Cardiac muscle cell (in vitro differentiated cells and primary cell): ENCODE measurements around the gene MFSD12. TPM values are rescaled to one million over a fixed set of nuclear protein-coding genes. Genes with fewer than 3 reads are reported as not detected.
"Not testable (repeated sequence)": the region's sequence is repeated elsewhere in the genome, so short reads cannot be mapped to it uniquely, and the experiment has no call there.

Experiments
- DNase-seq, 2 donors: peaks; one replicate each; pipeline versions ENCODE4 v3.0.0 to v3.0.0-alpha.2; 2010 to 2017; ENCODE audit warnings: low read depth in 1 of 2, low spot score in 1 of 2
- H3K27ac ChIP-seq: fragments of 200-600 bp; sonication (generic); 2 replicates; pipeline ENCODE4 v1.5.1; 2016
- H3K27me3 ChIP-seq: fragments of 200-600 bp; sonication (generic); 2 replicates; pipeline ENCODE4 v1.6.0; 2016; ENCODE audit warnings: control low read depth
- H3K36me3 ChIP-seq: fragments of 200-600 bp; sonication (generic); 2 replicates; pipeline ENCODE4 v1.5.1; 2016; ENCODE audit warnings: control low read depth
- H3K4me1 ChIP-seq: fragments of 200-600 bp; sonication (generic); 2 replicates; pipeline ENCODE4 v1.8.1; 2017; ENCODE audit warnings: low read depth, mild to moderate bottlenecking, mixed run types
- H3K4me3 ChIP-seq: fragments of 200-600 bp; sonication (generic); 2 replicates; pipeline ENCODE4 v1.5.1; 2016; ENCODE audit warnings: mild to moderate bottlenecking
- H3K9me3 ChIP-seq: fragments of 200-600 bp; sonication (generic); 2 replicates; pipeline ENCODE4 v1.5.1; 2017; ENCODE audit warnings: low read depth, mild to moderate bottlenecking, control low read depth
- polyA plus RNA-seq: library from polyadenylated mRNA; unstranded; fragments of >200 nt; fragmentation: Nextera tagmentation; extraction: Ambion mirVana; gene quantifications from 2 replicates; pipeline ENCODE4 v1.2.1, GENCODE V29; 2016
- total RNA-seq: library from RNA; depleted of rRNA; stranded (reverse); fragments of >200 nt; gene quantifications from 2 replicates; pipeline ENCODE4 v1.2.3, GENCODE V29; 2016
- TF ChIP-seq, protein P1 (sequence below): IDR thresholded peaks from 2 replicates; pipeline ENCODE4 v1.5.1; 2012; ENCODE audit warnings: low read depth, mild to moderate bottlenecking, low read length

MFSD12 gene
- total and polyA plus RNA-seq, 2 experiments from 2014 or later, result 71.8 to 89.0 TPM

DNA sequence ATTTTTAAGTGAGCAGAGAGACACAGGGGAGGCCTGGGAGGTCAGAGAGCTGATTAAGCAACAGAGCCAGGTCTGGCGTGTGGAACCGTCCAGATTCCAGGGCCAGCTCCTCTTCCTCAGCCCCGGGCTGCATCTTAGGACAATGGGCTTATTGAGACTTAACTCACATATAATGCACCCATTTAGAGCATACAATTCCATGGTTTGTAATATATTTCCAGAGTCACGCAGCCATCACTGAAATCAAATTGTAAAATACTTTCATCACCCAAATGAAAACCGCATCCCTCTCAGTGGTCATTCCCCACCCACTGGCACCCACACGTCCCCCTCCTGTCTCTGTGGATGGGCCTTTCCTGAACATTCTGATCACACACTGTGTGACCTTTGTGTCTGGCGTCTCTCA, 13.2 kb upstream of the MFSD12 start:
- no peaks in the 10 kb centered on the region for H3K9me3 ChIP-seq
- TF ChIP-seq, protein P1, sequence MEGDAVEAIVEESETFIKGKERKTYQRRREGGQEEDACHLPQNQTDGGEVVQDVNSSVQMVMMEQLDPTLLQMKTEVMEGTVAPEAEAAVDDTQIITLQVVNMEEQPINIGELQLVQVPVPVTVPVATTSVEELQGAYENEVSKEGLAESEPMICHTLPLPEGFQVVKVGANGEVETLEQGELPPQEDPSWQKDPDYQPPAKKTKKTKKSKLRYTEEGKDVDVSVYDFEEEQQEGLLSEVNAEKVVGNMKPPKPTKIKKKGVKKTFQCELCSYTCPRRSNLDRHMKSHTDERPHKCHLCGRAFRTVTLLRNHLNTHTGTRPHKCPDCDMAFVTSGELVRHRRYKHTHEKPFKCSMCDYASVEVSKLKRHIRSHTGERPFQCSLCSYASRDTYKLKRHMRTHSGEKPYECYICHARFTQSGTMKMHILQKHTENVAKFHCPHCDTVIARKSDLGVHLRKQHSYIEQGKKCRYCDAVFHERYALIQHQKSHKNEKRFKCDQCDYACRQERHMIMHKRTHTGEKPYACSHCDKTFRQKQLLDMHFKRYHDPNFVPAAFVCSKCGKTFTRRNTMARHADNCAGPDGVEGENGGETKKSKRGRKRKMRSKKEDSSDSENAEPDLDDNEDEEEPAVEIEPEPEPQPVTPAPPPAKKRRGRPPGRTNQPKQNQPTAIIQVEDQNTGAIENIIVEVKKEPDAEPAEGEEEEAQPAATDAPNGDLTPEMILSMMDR, result no peak

DNA sequence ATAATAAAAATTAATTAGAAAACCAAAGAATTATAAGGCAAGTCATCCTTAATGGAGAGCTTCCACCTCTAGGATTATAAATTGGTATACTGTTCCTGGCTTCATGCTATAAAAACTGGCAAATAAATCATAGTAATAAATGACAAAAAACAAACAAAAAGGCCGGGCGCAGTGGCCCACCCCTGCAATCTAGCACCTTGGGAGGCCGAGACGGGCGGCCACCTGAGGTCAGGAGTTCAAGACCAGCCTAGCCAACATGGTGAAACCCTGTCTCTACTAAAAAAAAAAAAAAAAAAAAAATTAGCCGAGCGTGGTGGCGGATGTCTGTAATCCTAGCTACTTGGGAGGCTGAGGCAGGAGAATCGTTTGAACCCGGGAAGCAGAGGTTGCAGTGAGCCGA, 12.7 kb upstream of the MFSD12 start:
- H3K9me3 ChIP-seq, H3K27me3 ChIP-seq, H3K4me1 ChIP-seq, H3K36me3 ChIP-seq, H3K27ac ChIP-seq, DNase-seq, H3K4me3 ChIP-seq: not testable (repeated sequence)

More for the DNA sequence above, 13.2 kb upstream of the MFSD12 start:
- H3K4me3 ChIP-seq, result no peak overlapping the region
- no peak overlapping the region for H3K27ac ChIP-seq
- DNase-seq, result no peak
- no peaks in the 10 kb centered on the region for H3K36me3 ChIP-seq
- no peaks in the 10 kb centered on the region for H3K4me1 ChIP-seq
- no peaks in the 10 kb centered on the region for H3K27me3 ChIP-seq

DNA sequence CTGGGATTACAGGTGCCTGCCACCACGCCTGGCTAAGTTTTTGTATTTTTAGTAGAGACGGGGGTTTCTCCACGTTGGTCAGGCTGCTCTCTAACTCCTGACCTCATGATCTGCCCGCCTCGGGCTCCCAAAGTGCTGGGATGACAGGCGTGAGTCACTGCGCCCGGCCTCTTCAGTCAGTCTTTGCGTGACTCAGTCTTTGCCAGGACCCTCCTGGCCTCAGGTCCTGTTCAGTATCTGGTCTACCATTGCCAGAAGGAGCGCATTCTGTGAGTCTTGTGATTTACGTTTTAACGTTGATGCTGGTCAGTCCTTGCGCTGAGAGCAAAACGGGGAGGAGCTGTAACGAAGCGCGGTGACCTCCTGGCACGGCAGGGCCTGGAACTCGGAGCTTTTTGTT, 7.8 kb upstream of the MFSD12 start:
- no peak overlapping the region for H3K4me3 ChIP-seq
- no peaks in the 10 kb centered on the region for H3K4me1 ChIP-seq
- H3K36me3 ChIP-seq, result no peaks in the 10 kb centered on the region
- no peaks in the 10 kb centered on the region for H3K9me3 ChIP-seq
- DNase-seq, result no peak
- TF ChIP-seq, protein P1, result no peak
- no peaks in the 10 kb centered on the region for H3K27me3 ChIP-seq
- no peak overlapping the region for H3K27ac ChIP-seq

DNA sequence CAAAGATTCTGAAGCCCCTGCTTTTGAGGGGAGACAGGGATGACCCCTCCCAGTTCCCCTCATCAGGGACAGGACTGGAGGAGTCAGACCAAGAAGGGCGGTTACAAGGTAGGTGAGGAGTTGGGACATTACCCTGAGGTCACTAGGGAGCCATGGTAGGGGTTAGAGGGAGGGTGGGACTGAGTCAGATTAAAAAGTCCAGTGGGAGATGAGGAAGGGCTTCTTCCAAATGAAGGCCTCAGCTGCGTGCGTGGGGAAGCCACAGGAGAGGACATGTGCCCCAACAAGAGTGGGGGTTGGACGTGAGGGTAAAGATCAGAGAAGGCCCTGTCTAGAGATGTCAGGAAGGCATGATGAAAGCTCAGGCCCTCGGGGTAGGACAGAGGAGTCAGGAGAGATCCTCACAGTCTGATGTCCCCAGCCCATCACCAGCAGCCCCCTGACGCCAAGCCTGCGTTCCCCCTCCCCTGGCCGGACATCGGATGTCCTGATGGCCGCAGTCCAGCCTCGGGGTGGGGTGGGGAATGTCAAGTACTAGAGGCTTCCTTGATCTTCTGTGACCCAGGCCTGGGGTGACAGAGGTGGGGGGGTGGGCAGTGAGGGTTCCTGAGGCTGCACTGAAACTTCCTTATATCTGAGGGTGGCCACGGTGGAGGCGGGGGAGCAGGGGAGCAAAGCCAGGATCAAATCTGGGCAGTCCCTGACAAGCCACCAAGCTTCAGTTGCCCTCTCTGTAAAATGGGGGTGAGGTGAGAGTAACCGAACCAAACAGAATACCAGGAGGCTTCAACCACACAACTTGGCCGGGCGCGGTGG, 6.5 kb upstream of the MFSD12 start:
- no peaks in the 10 kb centered on the region for H3K4me1 ChIP-seq
- DNase-seq, result no peak
- no peaks in the 10 kb centered on the region for H3K9me3 ChIP-seq
- H3K27me3 ChIP-seq, result no peaks in the 10 kb centered on the region
- no peak overlapping the region for H3K4me3 ChIP-seq
- no peak overlapping the region for H3K27ac ChIP-seq
- TF ChIP-seq, protein P1, result no peak
- H3K36me3 ChIP-seq, result no peaks in the 10 kb centered on the region

DNA sequence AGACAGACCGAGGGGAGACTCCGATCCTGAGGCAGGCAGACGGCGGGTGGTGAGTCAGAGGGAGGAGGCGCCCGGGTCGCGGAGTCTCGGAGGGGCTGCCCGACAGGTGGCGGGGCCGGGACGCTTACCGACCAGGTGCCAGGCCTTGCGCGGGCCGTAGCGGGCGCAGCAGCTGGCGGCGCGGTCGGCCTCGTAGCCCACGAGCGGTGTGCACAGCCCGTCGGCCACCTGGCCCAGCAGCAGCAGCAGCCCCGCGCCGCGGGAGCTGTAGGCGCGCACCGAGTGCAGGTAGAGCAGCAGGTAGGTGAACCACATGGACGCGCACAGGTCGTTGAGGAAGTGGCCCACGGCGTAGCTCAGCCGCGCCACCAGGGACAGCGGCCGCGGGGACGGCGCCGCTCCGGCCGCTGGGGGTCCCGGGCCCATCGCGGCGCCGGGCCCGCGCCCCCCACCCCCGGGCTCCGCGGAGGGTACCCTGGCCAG, 367 bp downstream of the MFSD12 start:
- DNase-seq, result peak; percentile 23 to 41
- TF ChIP-seq, protein P1, result no peak
- no peaks in the 10 kb centered on the region for H3K27me3 ChIP-seq

DNA sequence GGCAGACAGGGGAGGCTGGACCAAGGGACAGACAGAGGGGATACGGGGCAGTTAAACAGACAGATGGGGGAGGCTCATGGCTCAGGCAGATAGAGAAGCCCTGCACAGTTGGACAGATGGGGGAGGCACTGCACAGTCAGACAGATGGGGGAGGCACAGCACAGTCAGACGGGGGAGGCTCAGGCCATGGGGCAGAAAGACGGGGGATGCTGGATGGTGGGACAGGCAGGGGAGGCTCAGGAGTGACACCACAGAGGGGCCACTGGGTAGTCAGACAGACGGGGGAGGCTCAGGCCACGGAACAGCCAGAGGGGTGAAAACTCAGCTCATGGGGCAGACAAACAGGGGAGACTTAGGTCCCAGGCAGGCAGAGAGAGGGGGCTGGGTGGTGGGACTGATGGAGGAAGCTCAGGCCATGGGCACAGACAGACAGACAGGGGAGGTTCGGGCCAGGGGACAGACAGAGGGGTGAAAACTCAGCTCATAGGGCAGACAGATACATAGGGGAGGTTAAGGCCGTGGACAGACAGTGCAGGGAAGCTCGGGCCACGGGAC, 886 bp downstream of the MFSD12 start:
- H3K36me3 ChIP-seq, result no peaks in the 10 kb centered on the region
- TF ChIP-seq, protein P1, result no peak
- H3K27ac ChIP-seq, result no peak overlapping the region
- no peaks in the 10 kb centered on the region for H3K4me1 ChIP-seq
- no peak for DNase-seq
- no peaks in the 10 kb centered on the region for H3K27me3 ChIP-seq
- H3K4me3 ChIP-seq, result peak overlapping the region; percentile 66
- H3K9me3 ChIP-seq, result no peaks in the 10 kb centered on the region

More for the DNA sequence above, 367 bp downstream of the MFSD12 start:
- Histone ChIP-seq H3K27ac (no peak overlapping the region), H3K9me3 (no peaks in the 10 kb centered on the region), H3K4me1 (no peaks in the 10 kb centered on the region), H3K4me3 (peak overlapping the region; percentile 66), H3K36me3 (no peaks in the 10 kb centered on the region)
